Lower leg skin (tissue), 4 donors: ENCODE measurements around the gene CYP20A1. TPM values are rescaled to one million over a fixed set of nuclear protein-coding genes. Genes with fewer than 3 reads are reported as not detected.
"Not testable (repeated sequence)": the region's sequence is repeated elsewhere in the genome, so short reads cannot be mapped to it uniquely, and the experiment has no call there.

Source experiments
- DNase-seq, 2 donors: peaks; one replicate each; pipeline ENCODE4 v3.0.0-alpha.2; 2019; ENCODE audit warnings: low spot score in 2 of 2
- H3K4me3 ChIP-seq: fragments of 200-600 bp; sonication (generic); 2 replicates; pipeline ENCODE4 v1.5.1; 2017; ENCODE audit warnings: mild to moderate bottlenecking, low read depth; ENCODE audit not compliant: poor library complexity, severe bottlenecking
- POLR2A ChIP-seq, 2 donors: fragments of 450-650 bp; IDR thresholded peaks; one replicate each; pipeline ENCODE4 v1.6.1; 2016 to 2017; ENCODE audit warnings: antibody characterized with exemption in 2 of 2, mild to moderate bottlenecking in 1 of 2, moderate library complexity in 1 of 2
- WGBS, 2 donors: methylation state at CpG; one replicate each; pipeline ENCODE4 v1.1.5; 2018; 5-methylcytosine and 5-hydroxymethylcytosine counted together
- intact Hi-C: fragments of 100-400 bp; cut with DNase I; formaldehyde crosslinking; loops from one replicate; pipeline ENCODE4 v1.15.0; 2023; ENCODE audit warnings: low total_unique reads
- total RNA-seq, 4 donors: library from RNA; depleted of rRNA; stranded (reverse); fragments of >200 nt; gene quantifications; one replicate each; pipeline ENCODE4 v1.1.0, GENCODE V29; 2016
- TF ChIP-seq, protein P1 (sequence below), 3 donors: fragments of 450-650 bp; IDR thresholded peaks; one replicate each; pipeline ENCODE4 v1.5.1; 2016; ENCODE audit warnings: antibody characterized with exemption in 3 of 3, mild to moderate bottlenecking in 3 of 3, moderate library complexity in 2 of 3

The CYP20A1 gene
- total RNA-seq, 4 donors from 2014 or later: 11.9 to 25.5 (median 16.1) TPM

DNA sequence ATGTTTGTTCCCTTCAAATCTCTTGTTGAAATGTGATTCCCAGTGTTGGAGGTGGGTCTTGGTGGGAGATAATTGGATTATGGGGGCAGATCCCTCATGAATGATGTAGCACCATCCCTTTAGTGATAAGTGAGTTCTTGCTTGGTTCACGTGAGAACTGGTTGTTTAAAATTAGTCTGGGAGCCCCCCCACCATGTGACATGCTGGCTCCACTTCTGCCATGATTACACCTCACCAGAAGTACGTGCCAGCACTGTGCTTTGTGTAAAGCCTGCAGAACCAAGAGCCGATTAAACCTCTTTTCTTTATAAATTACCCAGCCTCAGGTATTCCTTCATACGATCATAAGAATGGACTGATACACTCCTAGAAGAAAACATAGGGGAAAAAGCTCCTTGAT lies 99.5 kb downstream of the CYP20A1 start:
- WGBS, 2 donors: 87 to 91% methylated on average over 4 of the region's 4 CpGs
- intact Hi-C loops: no loop called here
- TF ChIP-seq POLR2A (IDR thresholded peaks at IDR 0.05): no peak
- TF ChIP-seq, protein P1, sequence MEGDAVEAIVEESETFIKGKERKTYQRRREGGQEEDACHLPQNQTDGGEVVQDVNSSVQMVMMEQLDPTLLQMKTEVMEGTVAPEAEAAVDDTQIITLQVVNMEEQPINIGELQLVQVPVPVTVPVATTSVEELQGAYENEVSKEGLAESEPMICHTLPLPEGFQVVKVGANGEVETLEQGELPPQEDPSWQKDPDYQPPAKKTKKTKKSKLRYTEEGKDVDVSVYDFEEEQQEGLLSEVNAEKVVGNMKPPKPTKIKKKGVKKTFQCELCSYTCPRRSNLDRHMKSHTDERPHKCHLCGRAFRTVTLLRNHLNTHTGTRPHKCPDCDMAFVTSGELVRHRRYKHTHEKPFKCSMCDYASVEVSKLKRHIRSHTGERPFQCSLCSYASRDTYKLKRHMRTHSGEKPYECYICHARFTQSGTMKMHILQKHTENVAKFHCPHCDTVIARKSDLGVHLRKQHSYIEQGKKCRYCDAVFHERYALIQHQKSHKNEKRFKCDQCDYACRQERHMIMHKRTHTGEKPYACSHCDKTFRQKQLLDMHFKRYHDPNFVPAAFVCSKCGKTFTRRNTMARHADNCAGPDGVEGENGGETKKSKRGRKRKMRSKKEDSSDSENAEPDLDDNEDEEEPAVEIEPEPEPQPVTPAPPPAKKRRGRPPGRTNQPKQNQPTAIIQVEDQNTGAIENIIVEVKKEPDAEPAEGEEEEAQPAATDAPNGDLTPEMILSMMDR (IDR thresholded peaks at IDR 0.05): no peak
- no peak overlapping the region for H3K4me3 ChIP-seq
- DNase-seq: no peak

DNA sequence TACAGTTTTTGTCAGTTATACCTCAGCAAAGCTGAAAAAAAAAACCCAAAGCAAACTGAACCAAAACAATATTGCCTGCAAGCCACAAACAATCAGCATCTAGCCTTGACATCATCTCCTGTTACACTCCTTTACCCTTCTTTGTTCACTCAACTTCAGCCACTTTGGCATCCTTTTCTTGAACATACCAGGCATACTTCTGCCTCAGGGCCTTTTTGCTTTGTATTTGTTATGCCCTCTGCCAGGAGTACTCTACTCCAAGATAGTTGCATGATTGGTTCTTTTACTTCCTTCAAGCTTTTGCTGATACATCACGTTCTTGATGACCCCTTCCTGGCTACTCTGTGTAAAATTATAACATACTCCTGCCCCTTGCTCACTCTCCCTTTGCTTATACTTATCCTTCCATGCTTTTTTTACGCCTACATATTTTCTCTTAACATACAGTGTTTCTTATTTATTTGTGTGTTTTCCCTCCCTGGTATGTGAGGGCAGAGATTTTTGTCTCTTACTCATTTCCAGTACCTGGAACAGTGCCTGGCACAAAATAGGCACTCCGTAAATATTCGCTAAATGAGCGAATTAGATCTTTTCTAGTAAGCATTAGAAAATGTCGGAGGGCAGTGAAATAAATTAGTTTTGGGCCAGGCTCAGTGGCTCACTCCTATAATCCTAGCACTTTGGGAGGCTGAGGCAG lies 102.1 kb downstream of the CYP20A1 start:
- TF ChIP-seq POLR2A (IDR thresholded peaks at IDR 0.05): no peak
- TF ChIP-seq, protein P1 (IDR thresholded peaks at IDR 0.05): no peak
- intact Hi-C loops: no loop called here
- 82 to 84% methylated on average over 6 of the region's 6 CpGs for WGBS, 2 donors
- H3K4me3 ChIP-seq: no peak overlapping the region
- DNase-seq: no peak

DNA sequence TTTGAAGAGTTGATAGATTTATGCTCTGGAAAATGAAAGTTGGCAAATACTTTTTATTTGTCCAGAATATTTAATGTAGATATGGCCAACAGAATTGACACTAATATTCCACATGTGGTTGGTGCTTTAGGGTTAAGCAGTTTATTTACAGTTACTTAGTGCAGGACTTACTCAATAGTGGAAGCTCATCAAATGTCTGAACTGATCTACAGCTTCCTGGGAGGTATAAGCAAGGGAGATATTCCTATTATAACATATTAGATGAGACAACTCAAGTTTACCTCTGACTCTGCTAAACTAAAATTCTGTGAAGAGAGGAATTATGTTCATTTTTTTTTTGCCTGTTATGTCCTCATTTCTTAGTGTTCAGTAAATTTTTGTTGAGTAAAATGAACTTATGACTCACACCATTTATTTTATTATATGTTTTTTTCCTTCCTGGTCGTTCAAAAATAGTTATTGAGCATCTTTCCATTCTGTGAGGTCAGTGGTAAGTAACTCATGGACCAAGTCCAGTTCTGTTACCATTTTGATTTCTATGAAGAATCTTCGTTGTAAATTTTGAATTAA lies 103.0 kb downstream of the CYP20A1 start:
- DNase-seq: no peak
- 63 to 66% methylated on average over 2 of the region's 2 CpGs for WGBS, 2 donors
- intact Hi-C loops: no loop called here
- no peak overlapping the region for H3K4me3 ChIP-seq
- TF ChIP-seq, protein P1 (IDR thresholded peaks at IDR 0.05): no peak
- TF ChIP-seq POLR2A (IDR thresholded peaks at IDR 0.05): no peak

DNA sequence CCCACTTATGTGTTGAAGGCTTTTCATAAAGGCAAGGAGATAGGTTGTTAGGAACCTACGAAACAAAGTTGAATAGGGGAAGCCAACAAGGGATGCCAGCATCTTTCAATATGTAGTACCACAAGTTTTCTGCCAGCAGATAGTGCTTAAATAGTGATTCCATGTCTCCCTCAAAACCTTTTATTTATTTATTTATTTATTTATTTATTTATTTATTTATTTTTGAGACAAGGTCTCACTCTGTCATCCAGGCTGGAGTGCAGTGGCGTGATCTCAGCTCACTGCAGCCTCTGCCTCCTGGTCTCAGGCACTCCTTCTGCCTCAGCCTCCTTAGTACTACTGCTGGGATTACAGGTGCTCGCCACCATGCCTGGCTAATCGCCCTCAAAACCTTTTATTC lies 103.6 kb downstream of the CYP20A1 start:
- H3K4me3 ChIP-seq, intact Hi-C loops, DNase-seq: not testable (repeated sequence)
- WGBS, 2 donors: 98 to 99% methylated on average over 4 of the region's 4 CpGs

DNA sequence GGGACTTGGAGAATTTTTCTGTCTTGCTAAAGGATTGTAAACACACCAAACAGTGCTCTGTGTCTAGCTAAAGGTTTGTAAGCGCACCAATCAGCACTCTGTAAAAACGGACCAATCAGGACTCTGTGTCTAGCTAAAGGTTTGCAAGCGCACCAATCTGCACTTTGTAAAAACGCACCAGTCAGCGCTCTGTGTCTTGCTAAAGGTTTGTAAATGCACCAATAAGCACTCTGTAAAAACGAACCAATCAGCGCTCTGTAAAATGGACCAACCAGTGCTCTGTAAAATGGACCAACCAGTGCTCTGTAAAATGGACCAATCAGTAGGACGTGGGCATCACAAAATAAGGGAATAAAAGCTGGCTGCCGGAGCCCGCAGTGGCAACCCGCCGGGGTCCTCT lies 105.8 kb downstream of the CYP20A1 start:
- H3K4me3 ChIP-seq: no peak overlapping the region
- WGBS, 2 donors: 96 to 97% methylated on average over 12 of the region's 12 CpGs
- intact Hi-C loops: no loop called here
- no peak for DNase-seq
- TF ChIP-seq, protein P1 (IDR thresholded peaks at IDR 0.05): no peak
- TF ChIP-seq POLR2A (IDR thresholded peaks at IDR 0.05): no peak

DNA sequence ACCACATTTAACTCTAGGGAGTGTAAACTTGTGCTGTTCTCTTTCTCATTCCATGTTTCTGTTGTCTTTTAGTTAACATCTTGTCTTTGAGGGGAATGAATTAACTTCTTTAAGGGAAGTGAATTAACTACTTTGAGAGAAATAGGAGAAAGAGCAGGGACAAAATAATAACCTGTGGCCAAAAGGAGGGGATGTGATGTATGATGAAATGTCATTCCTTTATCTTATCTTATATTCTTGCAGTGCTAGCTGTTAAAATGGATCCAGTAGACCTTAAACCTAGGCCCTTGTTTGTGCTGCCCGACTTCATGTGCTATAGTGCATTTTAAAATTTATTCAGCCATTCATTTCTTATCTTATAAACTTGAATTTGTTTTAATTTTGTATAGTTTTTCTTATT lies 107.8 kb downstream of the CYP20A1 start:
- intact Hi-C loops: no loop called here
- H3K4me3 ChIP-seq: no peak overlapping the region
- no peak for TF ChIP-seq POLR2A (IDR thresholded peaks at IDR 0.05)
- TF ChIP-seq, protein P1 (IDR thresholded peaks at IDR 0.05): no peak
- DNase-seq: no peak
- 83 to 90% methylated on average over 1 of the region's 1 CpG for WGBS, 2 donors
